AG09309 (cell line): ENCODE results near the gene ZBTB32.

Experiments
- DNase-seq: peaks from one replicate; pipeline ENCODE4 v3.0.0-alpha.2; 2010; ENCODE audit warnings: low read depth
- H3K4me3 ChIP-seq: 2 replicates; pipeline ENCODE4 v1.5.1; 2011; ENCODE audit warnings: mild to moderate bottlenecking, low read depth, low read length, moderate library complexity; ENCODE audit not compliant: control insufficient read depth
- TF ChIP-seq, protein P1 (sequence below): IDR thresholded peaks from 2 replicates; pipeline ENCODE4 v1.5.1; 2011; ENCODE audit warnings: mild to moderate bottlenecking, low read depth, low read length, inconsistent platforms; ENCODE audit not compliant: insufficient read depth, control insufficient read depth; ENCODE audit errors: missing control alignments

The ZBTB32 gene

GRCh38 chr19:35741203-35741515 is 36.8 kb downstream of the ZBTB32 start:
- H3K4me3 ChIP-seq, result peak overlapping the region; percentile 66
- TF ChIP-seq, protein P1, sequence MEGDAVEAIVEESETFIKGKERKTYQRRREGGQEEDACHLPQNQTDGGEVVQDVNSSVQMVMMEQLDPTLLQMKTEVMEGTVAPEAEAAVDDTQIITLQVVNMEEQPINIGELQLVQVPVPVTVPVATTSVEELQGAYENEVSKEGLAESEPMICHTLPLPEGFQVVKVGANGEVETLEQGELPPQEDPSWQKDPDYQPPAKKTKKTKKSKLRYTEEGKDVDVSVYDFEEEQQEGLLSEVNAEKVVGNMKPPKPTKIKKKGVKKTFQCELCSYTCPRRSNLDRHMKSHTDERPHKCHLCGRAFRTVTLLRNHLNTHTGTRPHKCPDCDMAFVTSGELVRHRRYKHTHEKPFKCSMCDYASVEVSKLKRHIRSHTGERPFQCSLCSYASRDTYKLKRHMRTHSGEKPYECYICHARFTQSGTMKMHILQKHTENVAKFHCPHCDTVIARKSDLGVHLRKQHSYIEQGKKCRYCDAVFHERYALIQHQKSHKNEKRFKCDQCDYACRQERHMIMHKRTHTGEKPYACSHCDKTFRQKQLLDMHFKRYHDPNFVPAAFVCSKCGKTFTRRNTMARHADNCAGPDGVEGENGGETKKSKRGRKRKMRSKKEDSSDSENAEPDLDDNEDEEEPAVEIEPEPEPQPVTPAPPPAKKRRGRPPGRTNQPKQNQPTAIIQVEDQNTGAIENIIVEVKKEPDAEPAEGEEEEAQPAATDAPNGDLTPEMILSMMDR, result no peak
- DNase-seq, result no peak

- TF ChIP-seq, protein P1, result no peak
- DNase-seq, result no peak
- no peak within 1 kb of the TSS for H3K4me3 ChIP-seq
Measured at GRCh38 chr19:35742121-35742724, 37.9 kb downstream of the ZBTB32 start, which contains the start of gene IGFLR1. Gene IGFLR1, minus strand, starts transcription at chr19:35742452. Its CDS starts 1,272 bp downstream, at chr19:35741180.

DNA sequence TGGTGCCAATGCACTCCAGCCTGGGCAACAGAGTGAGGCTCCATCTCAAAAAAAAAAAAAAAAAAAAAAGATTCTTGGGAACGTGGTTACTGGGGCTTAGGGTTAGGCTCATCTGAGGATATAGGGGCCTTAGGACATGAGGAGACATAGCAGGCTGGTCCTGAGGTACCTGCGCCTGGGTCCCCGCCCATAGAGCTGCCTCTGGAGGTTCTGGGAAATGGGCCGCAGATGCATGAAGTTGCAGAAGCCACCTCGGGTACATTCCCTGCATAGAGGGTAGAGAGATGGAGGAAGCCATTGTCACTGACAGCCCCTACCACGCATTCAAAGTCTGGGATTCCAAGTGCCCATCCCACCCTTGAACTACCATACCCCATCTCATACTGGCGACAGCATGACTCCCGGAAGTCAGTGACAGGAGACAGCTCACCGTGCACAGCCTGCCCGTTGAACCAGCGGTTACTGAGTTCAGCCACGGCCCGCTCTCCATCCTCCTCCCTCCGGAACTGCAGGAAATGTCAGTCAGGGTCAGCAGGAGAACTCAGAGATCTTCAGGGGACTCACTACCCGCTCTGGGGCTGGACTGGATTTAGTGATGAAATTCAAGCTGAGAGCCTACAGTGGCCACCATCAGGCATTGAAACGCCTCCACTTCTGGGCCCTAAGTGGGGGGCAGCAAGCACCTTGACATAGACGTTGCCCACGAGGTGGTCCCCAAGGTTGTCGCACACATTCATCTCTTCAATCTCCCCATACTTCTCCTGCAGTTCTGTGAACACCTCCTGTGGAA is 39.5 kb downstream of the ZBTB32 start:
- no peak for DNase-seq
- H3K4me3 ChIP-seq, result no peak overlapping the region
- TF ChIP-seq, protein P1, result no peak

GRCh38 chr19:35744430-35745327 is 40.3 kb downstream of the ZBTB32 start:
- peak; percentile 81 for DNase-seq
- TF ChIP-seq, protein P1, result peak; percentile 57
- H3K4me3 ChIP-seq, result peak overlapping the region; percentile 85

DNA sequence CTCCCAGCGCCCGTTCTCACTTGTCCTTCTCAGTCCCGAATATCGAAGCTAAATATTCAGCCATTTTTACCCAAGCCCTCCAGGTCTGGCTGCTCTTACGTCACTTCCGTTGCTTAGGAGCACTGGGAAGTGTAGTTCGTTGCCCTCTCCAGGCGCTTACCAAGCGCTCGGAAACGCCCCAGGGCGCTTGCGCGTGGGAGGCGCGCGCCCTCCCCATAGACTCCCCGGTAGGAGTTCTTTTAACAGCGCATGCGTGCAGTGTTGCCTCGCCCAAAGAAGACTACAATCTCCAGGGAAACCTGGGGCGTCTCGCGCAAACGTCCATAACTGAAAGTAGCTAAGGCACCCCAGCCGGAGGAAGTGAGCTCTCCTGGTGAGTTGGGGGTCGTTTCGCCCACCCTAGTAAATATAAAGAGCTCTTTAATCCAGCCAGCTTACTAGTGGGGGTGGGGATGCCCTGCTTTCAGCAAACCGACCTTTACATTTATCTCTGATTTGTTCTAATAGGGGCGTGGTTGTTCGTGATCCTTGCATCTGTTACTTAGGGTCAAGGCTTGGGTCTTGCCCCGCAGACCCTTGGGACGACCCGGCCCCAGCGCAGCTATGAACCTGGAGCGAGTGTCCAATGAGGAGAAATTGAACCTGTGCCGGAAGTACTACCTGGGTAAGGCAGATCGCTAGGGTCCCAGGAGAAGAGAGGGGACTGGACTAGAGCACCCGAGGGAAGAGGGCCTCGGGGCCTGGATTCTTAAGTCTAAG is 41.1 kb downstream of the ZBTB32 start, which contains the start of the genes PSENEN and U2AF1L4:
PSENEN (plus strand) TSS at position 324 of the 759 bp plus-strand sequence; CDS start at position 604, 280 bp downstream.
U2AF1L4 (minus strand) TSS at position 91 of the 759 bp plus-strand sequence; CDS start at position 64, 27 bp downstream.
- peak; percentile 99 for DNase-seq
- H3K4me3 ChIP-seq, result peak within 1 kb of the TSS; percentile 85
- TF ChIP-seq, protein P1, result no peak
